ENCODE results near the gene SLC25A47.
"Not testable (repeated sequence)": the region's sequence is repeated elsewhere in the genome, so short reads cannot be mapped to it uniquely, and the experiment has no call there.

Gene SLC25A47

DNA sequence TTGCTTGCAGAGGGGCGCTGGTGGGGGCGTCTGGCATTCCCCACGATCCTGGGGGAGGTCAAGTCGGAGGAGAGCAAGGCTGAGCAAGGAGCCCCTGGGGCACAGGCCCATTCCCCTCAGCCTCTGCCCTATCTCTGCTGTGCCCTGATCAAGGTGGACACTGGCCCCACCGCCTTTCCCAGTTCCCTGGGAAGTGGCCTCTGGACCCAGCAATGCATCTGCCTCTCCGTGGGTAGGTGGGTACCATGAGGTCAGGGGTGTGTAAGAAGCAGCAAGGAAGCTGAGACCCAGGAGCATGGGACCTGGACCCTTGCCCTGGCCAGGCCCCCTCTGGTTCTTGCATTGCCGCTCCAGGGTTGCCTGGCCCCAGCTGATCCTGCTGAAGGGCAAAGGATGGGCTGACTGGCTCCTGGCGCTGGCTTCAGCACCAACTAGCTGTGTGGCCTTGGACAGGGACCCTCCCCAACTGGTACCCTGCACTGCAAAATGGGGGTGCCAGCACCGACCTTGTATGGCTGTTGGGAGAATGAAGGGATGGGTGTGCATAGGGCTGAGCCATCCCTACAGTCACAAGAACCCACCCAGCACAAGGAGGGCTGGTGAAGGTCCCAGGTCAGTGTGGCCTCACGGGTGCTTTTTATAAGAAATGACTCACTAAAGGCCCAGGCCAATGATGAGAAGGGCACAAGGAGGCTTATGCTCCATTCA lies 36.5 kb upstream of the SLC25A47 start:
- Mint-ChIP-seq H3K4me1 (ENCODE audit: low read depth) (peaks cover 12% of the 10 kb centered on the region), H3K9me3 (no peaks in the 10 kb centered on the region), H3K27me3 (no peaks in the 10 kb centered on the region), H3K4me3 (no peak overlapping the region), H3K27ac (peak overlapping the region; percentile 90), H3K36me3 (ENCODE audit: low read depth) (peaks cover 21% of the 10 kb centered on the region)
- no peak for DNase-seq

DNA sequence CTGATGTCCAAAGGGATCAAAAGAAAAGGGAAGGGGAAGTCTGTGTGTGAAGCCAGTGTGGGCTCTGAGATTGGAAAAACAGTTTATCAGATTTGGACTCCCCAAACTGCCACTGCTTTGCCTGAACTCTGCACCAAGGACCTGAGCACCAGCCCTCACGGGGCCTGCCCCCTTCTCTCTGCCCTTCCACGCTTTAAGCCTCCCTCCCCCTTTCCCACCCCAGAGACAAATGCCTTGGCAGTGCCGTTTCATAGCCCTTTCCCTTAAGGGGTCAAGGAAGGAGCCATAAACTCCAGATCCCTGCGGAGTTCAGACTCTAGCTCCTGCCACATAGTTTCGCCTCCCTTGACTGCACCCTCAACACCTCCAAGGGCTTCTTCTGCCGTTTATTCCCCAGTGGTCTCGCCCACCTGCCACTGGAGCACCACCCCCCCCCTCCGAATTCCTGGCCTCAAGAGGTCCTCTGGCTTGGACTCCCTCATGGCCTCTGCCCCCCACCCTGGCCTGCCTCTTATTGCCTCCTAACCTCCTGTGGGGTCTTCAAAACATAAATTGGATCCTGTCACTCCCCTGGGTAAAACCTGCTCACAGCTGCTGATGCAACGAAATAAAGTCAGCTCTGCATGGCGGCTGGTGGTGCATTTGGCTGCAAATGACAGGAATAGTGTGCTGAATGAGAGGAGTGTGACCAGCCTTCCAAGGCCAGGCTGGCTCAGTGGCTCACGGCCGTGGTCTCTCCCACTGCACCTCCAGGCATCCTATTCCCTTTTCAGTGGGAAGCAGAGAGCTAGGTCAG lies 35.7 kb upstream of the SLC25A47 start:
- H3K36me3 Mint-ChIP-seq (ENCODE audit: low read depth) = peaks cover 18% of the 10 kb centered on the region
- H3K4me3 Mint-ChIP-seq = no peak overlapping the region
- peaks cover 12% of the 10 kb centered on the region for H3K4me1 Mint-ChIP-seq (ENCODE audit: low read depth)
- DNase-seq = no peak
- H3K27ac Mint-ChIP-seq = peak overlapping the region; percentile 57
- H3K9me3 Mint-ChIP-seq = no peaks in the 10 kb centered on the region
- no peaks in the 10 kb centered on the region for H3K27me3 Mint-ChIP-seq

GRCh38 chr14:100287998-100288295 lies 35.2 kb upstream of the SLC25A47 start:
- peaks cover 12% of the 10 kb centered on the region for H3K4me1 Mint-ChIP-seq (ENCODE audit: low read depth)

DNA sequence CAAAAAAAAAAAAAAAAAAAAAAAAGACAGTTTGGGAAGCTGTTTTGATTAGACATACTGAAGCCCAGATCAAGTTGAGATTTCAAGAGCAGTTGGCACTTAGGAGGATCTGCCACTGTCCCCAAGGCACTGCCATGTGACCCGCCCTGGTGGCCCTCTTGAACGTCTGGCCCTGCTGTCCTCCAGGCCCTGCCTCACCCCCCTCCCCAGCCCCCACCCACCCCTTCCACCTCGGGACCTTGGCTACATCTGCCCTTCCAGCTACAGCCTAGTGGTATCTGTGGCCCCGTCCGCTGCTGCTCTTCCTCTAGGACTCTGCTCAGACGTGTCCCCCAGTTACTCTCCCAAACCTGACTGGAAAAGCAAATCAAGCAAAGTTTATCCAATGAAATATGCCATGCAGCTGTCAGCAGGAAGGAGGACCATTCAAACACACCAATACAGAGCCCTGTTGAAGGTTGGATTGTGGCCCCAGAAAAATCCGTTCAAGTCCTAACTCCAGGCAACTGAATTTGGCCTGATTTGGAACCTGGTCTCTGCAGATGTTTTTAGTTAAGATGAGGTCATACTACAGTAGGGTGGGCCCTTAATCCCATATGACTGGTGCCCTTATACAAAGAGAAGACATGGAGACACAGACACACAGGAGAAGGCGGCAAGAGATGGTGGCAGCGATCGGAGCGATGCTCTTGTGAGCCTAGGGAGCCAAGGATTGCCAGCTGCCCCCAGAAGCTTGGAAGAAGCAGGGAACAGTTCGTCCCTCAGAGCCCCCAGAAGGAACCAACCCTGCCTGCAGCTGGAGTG lies 34.6 kb upstream of the SLC25A47 start:
- H3K36me3 Mint-ChIP-seq (ENCODE audit: low read depth) = peaks cover 15% of the 10 kb centered on the region
- peak overlapping the region; percentile 61 for H3K27ac Mint-ChIP-seq
- no peak overlapping the region for H3K4me3 Mint-ChIP-seq

More at GRCh38 chr14:100287998-100288295, 35.2 kb upstream of the SLC25A47 start:
- not testable (repeated sequence) for DNase-seq, H3K9me3 Mint-ChIP-seq, H3K27me3 Mint-ChIP-seq, H3K4me3 Mint-ChIP-seq
- peak overlapping the region; percentile 57 for H3K27ac Mint-ChIP-seq
- H3K36me3 Mint-ChIP-seq (ENCODE audit: low read depth) = peaks cover 14% of the 10 kb centered on the region

DNA sequence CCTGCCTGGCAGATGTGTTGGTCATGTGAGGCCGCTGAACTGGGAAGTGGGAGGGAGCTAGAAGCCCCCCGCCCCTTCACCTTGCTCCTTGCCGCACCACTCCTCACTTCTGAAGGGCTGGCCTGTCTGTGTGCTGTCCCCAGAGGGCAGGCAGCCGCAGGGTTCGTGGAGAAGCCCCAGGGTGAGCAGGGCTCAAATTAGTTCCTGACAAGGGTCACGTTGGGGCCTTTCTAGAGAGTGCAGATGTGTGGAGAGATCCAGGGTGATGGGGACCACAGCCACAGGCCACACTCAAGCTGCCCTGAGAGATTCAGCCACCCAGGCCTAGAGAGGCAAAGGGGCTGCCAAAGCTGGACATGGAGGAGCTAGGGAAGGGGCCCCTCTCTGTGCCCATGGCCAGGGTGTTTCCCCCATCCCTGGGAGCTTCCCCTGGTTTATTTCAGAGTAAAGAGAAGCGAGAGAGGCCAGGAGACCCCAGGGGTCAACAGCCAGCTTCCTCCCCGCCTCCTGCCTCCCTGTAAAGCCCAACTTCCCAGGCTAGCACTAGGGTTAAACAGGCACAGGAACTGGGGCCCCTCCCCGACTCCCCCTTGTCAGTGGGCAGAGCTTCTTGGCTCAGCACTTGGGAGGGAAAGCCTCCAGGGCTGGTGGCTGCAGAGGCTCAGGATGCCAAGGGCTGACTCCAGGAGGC lies 33.1 kb upstream of the SLC25A47 start:
- Mint-ChIP-seq H3K4me1 (ENCODE audit: low read depth) (peaks cover 5% of the 10 kb centered on the region), H3K27me3 (no peaks in the 10 kb centered on the region), H3K36me3 (ENCODE audit: low read depth) (peaks cover 15% of the 10 kb centered on the region), H3K27ac (peak overlapping the region; percentile 20), H3K9me3 (no peaks in the 10 kb centered on the region), H3K4me3 (no peak overlapping the region)
- DNase-seq = peak; percentile 25

More for the DNA sequence above, 34.6 kb upstream of the SLC25A47 start:
- peaks cover 12% of the 10 kb centered on the region for H3K4me1 Mint-ChIP-seq (ENCODE audit: low read depth)
- H3K9me3 Mint-ChIP-seq = no peaks in the 10 kb centered on the region
- no peaks in the 10 kb centered on the region for H3K27me3 Mint-ChIP-seq
- peak; percentile 14 for DNase-seq

- no peaks in the 10 kb centered on the region for H3K9me3 Mint-ChIP-seq
- peaks cover 15% of the 10 kb centered on the region for H3K36me3 Mint-ChIP-seq (ENCODE audit: low read depth)
- H3K27me3 Mint-ChIP-seq = no peaks in the 10 kb centered on the region
- H3K4me1 Mint-ChIP-seq (ENCODE audit: low read depth) = peaks cover 4% of the 10 kb centered on the region
- peak overlapping the region; percentile 20 for H3K27ac Mint-ChIP-seq
- no peak for DNase-seq
- no peak overlapping the region for H3K4me3 Mint-ChIP-seq
Measured at GRCh38 chr14:100290607-100291304, 32.4 kb upstream of the SLC25A47 start.

- no peaks in the 10 kb centered on the region for H3K9me3 Mint-ChIP-seq
- no peaks in the 10 kb centered on the region for H3K4me1 Mint-ChIP-seq (ENCODE audit: low read depth)
- peaks cover 15% of the 10 kb centered on the region for H3K36me3 Mint-ChIP-seq (ENCODE audit: low read depth)
- peak overlapping the region; percentile 37 for H3K27ac Mint-ChIP-seq
- peak; percentile 22 for DNase-seq
- H3K4me3 Mint-ChIP-seq = no peak overlapping the region
- H3K27me3 Mint-ChIP-seq = no peaks in the 10 kb centered on the region
Measured at GRCh38 chr14:100291305-100292075, 31.6 kb upstream of the SLC25A47 start.

DNA sequence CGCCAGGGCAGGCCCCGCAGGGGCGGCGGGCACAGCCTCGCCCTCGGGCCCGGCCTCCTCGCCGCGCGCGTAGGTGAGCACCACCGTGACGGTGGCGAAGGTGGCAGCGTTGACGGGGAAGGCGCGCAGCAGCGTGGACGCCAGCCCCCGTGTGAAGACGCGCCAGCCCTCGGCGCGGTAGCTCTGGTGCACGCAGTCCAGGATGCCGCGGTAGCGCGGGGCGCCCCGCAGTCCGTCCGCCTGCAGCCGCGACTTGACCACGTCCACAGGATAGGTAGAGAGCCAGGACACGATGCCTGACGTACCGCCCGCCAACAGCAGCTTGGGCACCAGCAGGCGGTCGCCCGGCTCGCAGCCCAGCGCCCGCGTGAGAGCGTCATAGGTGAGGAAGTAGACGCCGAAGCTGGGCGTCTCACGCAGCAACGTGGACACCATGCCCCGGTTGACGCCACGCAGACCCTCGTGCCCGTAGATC lies 30.8 kb upstream of the SLC25A47 start:
- Mint-ChIP-seq H3K27ac (no peak overlapping the region), H3K4me1 (ENCODE audit: low read depth) (peaks cover 2% of the 10 kb centered on the region), H3K27me3 (no peaks in the 10 kb centered on the region), H3K9me3 (no peaks in the 10 kb centered on the region), H3K36me3 (ENCODE audit: low read depth) (peaks cover 18% of the 10 kb centered on the region), H3K4me3 (no peak overlapping the region)
- peak; percentile 23 for DNase-seq

- no peak overlapping the region for H3K4me3 Mint-ChIP-seq
- H3K27ac Mint-ChIP-seq = no peak overlapping the region
- H3K4me1 Mint-ChIP-seq (ENCODE audit: low read depth) = peaks cover 4% of the 10 kb centered on the region
- H3K27me3 Mint-ChIP-seq = no peaks in the 10 kb centered on the region
- DNase-seq = no peak
- H3K36me3 Mint-ChIP-seq (ENCODE audit: low read depth) = peaks cover 18% of the 10 kb centered on the region
- no peaks in the 10 kb centered on the region for H3K9me3 Mint-ChIP-seq
Measured at GRCh38 chr14:100292776-100293461, 30.2 kb upstream of the SLC25A47 start.

GRCh38 chr14:100293497-100294212 lies 29.5 kb upstream of the SLC25A47 start:
- Mint-ChIP-seq H3K27me3 (no peaks in the 10 kb centered on the region), H3K36me3 (ENCODE audit: low read depth) (peaks cover 23% of the 10 kb centered on the region), H3K9me3 (no peaks in the 10 kb centered on the region), H3K27ac (no peak overlapping the region), H3K4me3 (no peak overlapping the region), H3K4me1 (ENCODE audit: low read depth) (peaks cover 7% of the 10 kb centered on the region)
- peak; percentile 21 for DNase-seq

- Mint-ChIP-seq H3K4me1 (ENCODE audit: low read depth) (peaks cover 7% of the 10 kb centered on the region), H3K9me3 (no peaks in the 10 kb centered on the region), H3K27ac (no peak overlapping the region), H3K36me3 (ENCODE audit: low read depth) (peaks cover 19% of the 10 kb centered on the region), H3K4me3 (no peak overlapping the region), H3K27me3 (no peaks in the 10 kb centered on the region)
- peak; percentile 20 for DNase-seq
Measured at GRCh38 chr14:100294213-100294962, 28.8 kb upstream of the SLC25A47 start.

- H3K4me1 Mint-ChIP-seq (ENCODE audit: low read depth) = peaks cover 7% of the 10 kb centered on the region
- H3K36me3 Mint-ChIP-seq (ENCODE audit: low read depth) = peaks cover 19% of the 10 kb centered on the region
- no peaks in the 10 kb centered on the region for H3K27me3 Mint-ChIP-seq
- no peak for DNase-seq
- H3K9me3 Mint-ChIP-seq = no peaks in the 10 kb centered on the region
- no peak overlapping the region for H3K4me3 Mint-ChIP-seq
- H3K27ac Mint-ChIP-seq = no peak overlapping the region
Measured at GRCh38 chr14:100294963-100295330, 28.2 kb upstream of the SLC25A47 start.

Measured in activated T-cell treated with anti-CD3 and anti-CD28 coated beads, Interleukin-2, amount 50 U/mL, for 24 hours (primary cell).